Measurements from ENCODE around the gene ABCB9. TPM values are rescaled to one million over a fixed set of nuclear protein-coding genes. Genes with fewer than 3 reads are reported as not detected.

ABCB9 gene
- total and polyA plus RNA-seq, 2 of the 8 experiments (the other 6 are each of a cell fraction or from before 2014, with no cell fraction given): 3.8 to 8.0 TPM

GRCh38 chr12:122955156-122955555, 11.1 kb downstream of the ABCB9 start (continued):
- TF ChIP-seq GABPA (IDR thresholded peaks at IDR 0.05; ENCODE audit: borderline replicate concordance, insufficient read depth, low read length) (no peak), HDAC6 (IDR thresholded peaks at IDR 0.05; ENCODE audit: low read depth, low read length) (no peak), KDM4A (IDR thresholded peaks at IDR 0.05; ENCODE audit: low read depth, low read length, severe bottlenecking) (no peak)
- TF ChIP-seq, protein P1, sequence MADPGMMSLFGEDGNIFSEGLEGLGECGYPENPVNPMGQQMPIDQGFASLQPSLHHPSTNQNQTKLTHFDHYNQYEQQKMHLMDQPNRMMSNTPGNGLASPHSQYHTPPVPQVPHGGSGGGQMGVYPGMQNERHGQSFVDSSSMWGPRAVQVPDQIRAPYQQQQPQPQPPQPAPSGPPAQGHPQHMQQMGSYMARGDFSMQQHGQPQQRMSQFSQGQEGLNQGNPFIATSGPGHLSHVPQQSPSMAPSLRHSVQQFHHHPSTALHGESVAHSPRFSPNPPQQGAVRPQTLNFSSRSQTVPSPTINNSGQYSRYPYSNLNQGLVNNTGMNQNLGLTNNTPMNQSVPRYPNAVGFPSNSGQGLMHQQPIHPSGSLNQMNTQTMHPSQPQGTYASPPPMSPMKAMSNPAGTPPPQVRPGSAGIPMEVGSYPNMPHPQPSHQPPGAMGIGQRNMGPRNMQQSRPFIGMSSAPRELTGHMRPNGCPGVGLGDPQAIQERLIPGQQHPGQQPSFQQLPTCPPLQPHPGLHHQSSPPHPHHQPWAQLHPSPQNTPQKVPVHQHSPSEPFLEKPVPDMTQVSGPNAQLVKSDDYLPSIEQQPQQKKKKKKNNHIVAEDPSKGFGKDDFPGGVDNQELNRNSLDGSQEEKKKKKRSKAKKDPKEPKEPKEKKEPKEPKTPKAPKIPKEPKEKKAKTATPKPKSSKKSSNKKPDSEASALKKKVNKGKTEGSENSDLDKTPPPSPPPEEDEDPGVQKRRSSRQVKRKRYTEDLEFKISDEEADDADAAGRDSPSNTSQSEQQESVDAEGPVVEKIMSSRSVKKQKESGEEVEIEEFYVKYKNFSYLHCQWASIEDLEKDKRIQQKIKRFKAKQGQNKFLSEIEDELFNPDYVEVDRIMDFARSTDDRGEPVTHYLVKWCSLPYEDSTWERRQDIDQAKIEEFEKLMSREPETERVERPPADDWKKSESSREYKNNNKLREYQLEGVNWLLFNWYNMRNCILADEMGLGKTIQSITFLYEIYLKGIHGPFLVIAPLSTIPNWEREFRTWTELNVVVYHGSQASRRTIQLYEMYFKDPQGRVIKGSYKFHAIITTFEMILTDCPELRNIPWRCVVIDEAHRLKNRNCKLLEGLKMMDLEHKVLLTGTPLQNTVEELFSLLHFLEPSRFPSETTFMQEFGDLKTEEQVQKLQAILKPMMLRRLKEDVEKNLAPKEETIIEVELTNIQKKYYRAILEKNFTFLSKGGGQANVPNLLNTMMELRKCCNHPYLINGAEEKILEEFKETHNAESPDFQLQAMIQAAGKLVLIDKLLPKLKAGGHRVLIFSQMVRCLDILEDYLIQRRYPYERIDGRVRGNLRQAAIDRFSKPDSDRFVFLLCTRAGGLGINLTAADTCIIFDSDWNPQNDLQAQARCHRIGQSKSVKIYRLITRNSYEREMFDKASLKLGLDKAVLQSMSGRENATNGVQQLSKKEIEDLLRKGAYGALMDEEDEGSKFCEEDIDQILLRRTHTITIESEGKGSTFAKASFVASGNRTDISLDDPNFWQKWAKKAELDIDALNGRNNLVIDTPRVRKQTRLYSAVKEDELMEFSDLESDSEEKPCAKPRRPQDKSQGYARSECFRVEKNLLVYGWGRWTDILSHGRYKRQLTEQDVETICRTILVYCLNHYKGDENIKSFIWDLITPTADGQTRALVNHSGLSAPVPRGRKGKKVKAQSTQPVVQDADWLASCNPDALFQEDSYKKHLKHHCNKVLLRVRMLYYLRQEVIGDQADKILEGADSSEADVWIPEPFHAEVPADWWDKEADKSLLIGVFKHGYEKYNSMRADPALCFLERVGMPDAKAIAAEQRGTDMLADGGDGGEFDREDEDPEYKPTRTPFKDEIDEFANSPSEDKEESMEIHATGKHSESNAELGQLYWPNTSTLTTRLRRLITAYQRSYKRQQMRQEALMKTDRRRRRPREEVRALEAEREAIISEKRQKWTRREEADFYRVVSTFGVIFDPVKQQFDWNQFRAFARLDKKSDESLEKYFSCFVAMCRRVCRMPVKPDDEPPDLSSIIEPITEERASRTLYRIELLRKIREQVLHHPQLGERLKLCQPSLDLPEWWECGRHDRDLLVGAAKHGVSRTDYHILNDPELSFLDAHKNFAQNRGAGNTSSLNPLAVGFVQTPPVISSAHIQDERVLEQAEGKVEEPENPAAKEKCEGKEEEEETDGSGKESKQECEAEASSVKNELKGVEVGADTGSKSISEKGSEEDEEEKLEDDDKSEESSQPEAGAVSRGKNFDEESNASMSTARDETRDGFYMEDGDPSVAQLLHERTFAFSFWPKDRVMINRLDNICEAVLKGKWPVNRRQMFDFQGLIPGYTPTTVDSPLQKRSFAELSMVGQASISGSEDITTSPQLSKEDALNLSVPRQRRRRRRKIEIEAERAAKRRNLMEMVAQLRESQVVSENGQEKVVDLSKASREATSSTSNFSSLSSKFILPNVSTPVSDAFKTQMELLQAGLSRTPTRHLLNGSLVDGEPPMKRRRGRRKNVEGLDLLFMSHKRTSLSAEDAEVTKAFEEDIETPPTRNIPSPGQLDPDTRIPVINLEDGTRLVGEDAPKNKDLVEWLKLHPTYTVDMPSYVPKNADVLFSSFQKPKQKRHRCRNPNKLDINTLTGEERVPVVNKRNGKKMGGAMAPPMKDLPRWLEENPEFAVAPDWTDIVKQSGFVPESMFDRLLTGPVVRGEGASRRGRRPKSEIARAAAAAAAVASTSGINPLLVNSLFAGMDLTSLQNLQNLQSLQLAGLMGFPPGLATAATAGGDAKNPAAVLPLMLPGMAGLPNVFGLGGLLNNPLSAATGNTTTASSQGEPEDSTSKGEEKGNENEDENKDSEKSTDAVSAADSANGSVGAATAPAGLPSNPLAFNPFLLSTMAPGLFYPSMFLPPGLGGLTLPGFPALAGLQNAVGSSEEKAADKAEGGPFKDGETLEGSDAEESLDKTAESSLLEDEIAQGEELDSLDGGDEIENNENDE (IDR thresholded peaks at IDR 0.05; ENCODE audit: insufficient replicate concordance, low read length): no peak

Measured in H1 (cell line).